Tibial nerve (tissue), 3 donors: ENCODE results near the gene HEMK1.

Source experiments
- CTCF ChIP-seq, 5 experiments: fragments of 200-600 bp in 3 of 5; fragments of 450-650 bp in 2 of 5; sonication (generic) in 3 of 5; IDR thresholded peaks; one replicate each; pipeline ENCODE4 v1.5.1; 2016 to 2019; ENCODE audit warnings: antibody characterized with exemption in 5 of 5, mild to moderate bottlenecking in 3 of 5, moderate library complexity in 2 of 5
- POLR2A ChIP-seq, 2 donors: fragments of 450-650 bp; IDR thresholded peaks; one replicate each; pipeline ENCODE4 v1.6.1; 2017; ENCODE audit warnings: antibody characterized with exemption in 2 of 2, mild to moderate bottlenecking in 2 of 2, moderate library complexity in 2 of 2

GRCh38 chr3:50644561-50644960, 75.2 kb downstream of the HEMK1 start:
- no peak for TF ChIP-seq CTCF (IDR thresholded peaks at IDR 0.05)
- TF ChIP-seq POLR2A (IDR thresholded peaks at IDR 0.05) = no peak
